Naive thymus-derived CD4-positive, alpha-beta T cell (primary cell): ENCODE results near the gene TMEM255A. TPM values are rescaled to one million over a fixed set of nuclear protein-coding genes. Genes with fewer than 3 reads are reported as not detected.
"Not testable (repeated sequence)": the region's sequence is repeated elsewhere in the genome, so short reads cannot be mapped to it uniquely, and the experiment has no call there.

ENCODE experiments used
- ATAC-seq: fragments of 150-1000 bp; cut with Tn5 transposase; 2 replicates; pipeline ENCODE4 v1.10.0; 2021; ENCODE audit warnings: mild to moderate bottlenecking, moderate library complexity
- CTCF ChIA-PET: fragments of 350-600 bp; sonication (Branson Sonifier 250); formaldehyde crosslinking; loops from one replicate; lab custom pipeline; 2021; ENCODE audit warnings: antibody characterized with exemption; lab: Charles Lee
- POLR2A ChIA-PET: fragments of 350-600 bp; sonication (Branson Sonifier 250); formaldehyde crosslinking; loops from one replicate; lab custom pipeline; 2021; ENCODE audit warnings: antibody characterized with exemption, inconsistent platforms; lab: Charles Lee
- DNase-seq, 9 donors: peaks; one replicate each; pipeline versions ENCODE4 v3.0.0 to v3.0.0-alpha.2; 2020 to 2022; ENCODE audit warnings: mixed read lengths in 1 of 9
- H3K27ac ChIP-seq: one replicate; pipeline ENCODE4 v1.7.0; 2013; ENCODE audit warnings: mild to moderate bottlenecking, low read depth, low read length, moderate library complexity
- H3K27me3 ChIP-seq, 2 donors: one replicate each; pipeline ENCODE4 v1.7.0; 2013; ENCODE audit warnings: low read length in 2 of 2, mild to moderate bottlenecking in 2 of 2, moderate library complexity in 2 of 2; ENCODE audit not compliant: control insufficient read depth in 2 of 2, insufficient read depth in 2 of 2
- H3K36me3 ChIP-seq, 3 experiments: 1 replicate in 2 of 3; 2 replicates in 1 of 3; pipeline ENCODE4 v1.7.0; 2013; ENCODE audit warnings: low read length in 3 of 3, mild to moderate bottlenecking in 3 of 3, moderate library complexity in 1 of 3; ENCODE audit not compliant: insufficient read depth in 3 of 3, control insufficient read depth in 2 of 3
- H3K4me1 ChIP-seq, 2 donors: one replicate each; pipeline ENCODE4 v1.7.0; 2013; ENCODE audit warnings: low read length in 2 of 2, mild to moderate bottlenecking in 2 of 2, moderate library complexity in 1 of 2; ENCODE audit not compliant: control insufficient read depth in 2 of 2, insufficient read depth in 2 of 2
- H3K4me3 ChIP-seq: 2 replicates; pipeline ENCODE4 v1.7.0; 2013; ENCODE audit warnings: mild to moderate bottlenecking, low read length
- H3K9me3 ChIP-seq, 3 experiments: 1 replicate in 2 of 3; 2 replicates in 1 of 3; pipeline ENCODE4 v1.7.0; 2013; ENCODE audit warnings: low read length in 3 of 3; ENCODE audit not compliant: control insufficient read depth in 2 of 3
- H3K27ac Mint-ChIP-seq, 9 donors: one replicate each; pipeline ENCODE4 v1.8.0; 2020 to 2022; ENCODE audit warnings: mixed read lengths in 9 of 9, mild to moderate bottlenecking in 8 of 9, moderate library complexity in 5 of 9, inconsistent platforms in 2 of 9
- H3K27me3 Mint-ChIP-seq, 5 donors: one replicate each; pipeline ENCODE4 v1.8.0; 2021 to 2022; ENCODE audit warnings: mixed read lengths in 5 of 5, mild to moderate bottlenecking in 1 of 5
- H3K36me3 Mint-ChIP-seq, 5 donors: one replicate each; pipeline ENCODE4 v1.8.0; 2020 to 2022; ENCODE audit warnings: mixed read lengths in 5 of 5, mild to moderate bottlenecking in 3 of 5, inconsistent platforms in 1 of 5
- H3K4me1 Mint-ChIP-seq, 7 donors: one replicate each; pipeline ENCODE4 v1.8.0; 2020 to 2022; ENCODE audit warnings: mixed read lengths in 7 of 7, mild to moderate bottlenecking in 3 of 7, inconsistent platforms in 1 of 7
- H3K4me3 Mint-ChIP-seq, 10 donors: one replicate each; pipeline ENCODE4 v1.8.0; 2020 to 2022; ENCODE audit warnings: mild to moderate bottlenecking in 10 of 10, mixed read lengths in 10 of 10, moderate library complexity in 6 of 10, inconsistent platforms in 2 of 10
- H3K9me3 Mint-ChIP-seq, 11 donors: one replicate each; pipeline ENCODE4 v1.8.0; 2020 to 2022; ENCODE audit warnings: mixed read lengths in 11 of 11, mild to moderate bottlenecking in 4 of 11, inconsistent platforms in 1 of 11, moderate library complexity in 1 of 11
- intact Hi-C, 2 donors: fragments of 100-400 bp; cut with micrococcal nuclease; formaldehyde crosslinking; loops; one replicate each; pipeline ENCODE4 v1.15.1; 2023
- polyA plus RNA-seq, 2 donors: library from polyadenylated mRNA; unstranded; fragments of 300-500 nt; fragmentation: Illumina TruSeq; gene quantifications; one replicate each; pipeline ENCODE4 v1.2.3, GENCODE V29; 2021
- total RNA-seq, 6 experiments: library from RNA in 5 of 6; stranded (reverse) in 5 of 6; gene quantifications; 1 replicate in 5 of 6; 2 replicates in 1 of 6; pipeline ENCODE4 v1.2.3 and lab custom pipeline; 2021 to 2026

The TMEM255A gene
- total and polyA plus RNA-seq, 7 experiments from 2014 or later = 0.06 to 1.2 (median 0.12) TPM; not detected in 4

- CTCF ChIA-PET = interaction anchor here (0.8 to 1.8 kb wide), 2 partner anchors 35 to 107 kb away, joined by 3 to 6 read pairs; no protein-coding TSS in a partner anchor
- peak overlapping the region in 2 of 9 donors; percentile 41 to 48 for H3K27ac Mint-ChIP-seq
- not testable (repeated sequence) for H3K9me3 ChIP-seq, H3K27me3 Mint-ChIP-seq, H3K4me1 ChIP-seq, H3K4me1 Mint-ChIP-seq, H3K36me3 ChIP-seq, H3K27me3 ChIP-seq, H3K27ac ChIP-seq, H3K36me3 Mint-ChIP-seq, H3K4me3 ChIP-seq
- H3K4me3 Mint-ChIP-seq = peak overlapping the region in 2 of 10 donors; percentile 18 to 62
- DNase-seq (peak in 4 of 9 donors; percentile 15 to 53 (median 26)), ATAC-seq (peak; percentile 63)
- intact Hi-C loops = loop anchor here in 1 of 2 donors (2.0 kb wide), 1 partner anchor 28 kb away; no protein-coding TSS in a partner anchor
- H3K9me3 Mint-ChIP-seq = peaks cover 0 to 19% (median 6%) of the 10 kb centered on the region in 11 donors
- POLR2A ChIA-PET = interaction anchor here (1.2 to 1.6 kb wide), 2 partner anchors 14 to 141 kb away, joined by 3 to 4 read pairs; no protein-coding TSS in a partner anchor
Observed at GRCh38 chrX:120344566-120344965, 33.3 kb upstream of the TMEM255A start.

- ATAC-seq (no peak), DNase-seq (no peak)
- no peaks in the 10 kb centered on the region for H3K9me3 ChIP-seq
- intact Hi-C loops = no loop called here
- no peak overlapping the region for H3K4me3 Mint-ChIP-seq
- ChIA-PET POLR2A (interaction anchor here (0.9 kb wide), 1 partner anchor 91 kb away, joined by 3 read pairs; no protein-coding TSS in a partner anchor), CTCF (interaction anchor here (0.9 to 1.7 kb wide), 3 partner anchors 44 to 121 kb away, joined by 3 to 4 read pairs (median 3); no protein-coding TSS in a partner anchor)
- peaks cover 0 to 1% (median 0%) of the 10 kb centered on the region in 7 donors for H3K4me1 Mint-ChIP-seq
- H3K36me3 ChIP-seq = no peaks in the 10 kb centered on the region
- H3K4me1 ChIP-seq = no peaks in the 10 kb centered on the region
- H3K27ac ChIP-seq = no peak overlapping the region
- peaks cover 0 to 60% (median 13%) of the 10 kb centered on the region in 11 donors for H3K9me3 Mint-ChIP-seq
- H3K27ac Mint-ChIP-seq = no peak overlapping the region
- H3K36me3 Mint-ChIP-seq = peaks cover 0 to 17% (median 0%) of the 10 kb centered on the region in 5 donors
- H3K27me3 Mint-ChIP-seq = peaks cover 0 to 7% (median 0%) of the 10 kb centered on the region in 5 donors
- no peak overlapping the region for H3K4me3 ChIP-seq
- H3K27me3 ChIP-seq = no peaks in the 10 kb centered on the region
Observed at GRCh38 chrX:120336899-120337298, 25.6 kb upstream of the TMEM255A start.

GRCh38 chrX:120335289-120335688 is 24.0 kb upstream of the TMEM255A start:
- CTCF ChIA-PET = no interaction called here
- no peak overlapping the region for H3K27ac ChIP-seq
- intact Hi-C loops = no loop called here

GRCh38 chrX:120334603-120335002 is 23.3 kb upstream of the TMEM255A start:
- DNase-seq (no peak), ATAC-seq (no peak)
- intact Hi-C loops = loop anchor here in 1 of 2 donors (1.0 to 5.0 kb wide), 4 partner anchors 116 to 438 kb away; no protein-coding TSS in a partner anchor
- Histone ChIP-seq H3K4me1 (no peaks in the 10 kb centered on the region), H3K27me3 (no peaks in the 10 kb centered on the region), H3K27ac (no peak overlapping the region), H3K4me3 (no peak overlapping the region), H3K9me3 (no peaks in the 10 kb centered on the region), H3K36me3 (no peaks in the 10 kb centered on the region)
- CTCF ChIA-PET = no interaction called here
- H3K36me3 Mint-ChIP-seq = peaks cover 0 to 17% (median 0%) of the 10 kb centered on the region in 5 donors
- H3K27ac Mint-ChIP-seq = no peak overlapping the region
- peaks cover 0 to 44% (median 13%) of the 10 kb centered on the region in 11 donors for H3K9me3 Mint-ChIP-seq
- peaks cover 0 to 7% (median 0%) of the 10 kb centered on the region in 5 donors for H3K27me3 Mint-ChIP-seq
- H3K4me1 Mint-ChIP-seq = peaks cover 0 to 1% (median 0%) of the 10 kb centered on the region in 7 donors
- POLR2A ChIA-PET = no interaction called here
- H3K4me3 Mint-ChIP-seq = no peak overlapping the region

More at GRCh38 chrX:120335289-120335688, 24.0 kb upstream of the TMEM255A start:
- peaks cover 0 to 48% (median 13%) of the 10 kb centered on the region in 11 donors for H3K9me3 Mint-ChIP-seq
- H3K36me3 Mint-ChIP-seq = peaks cover 0 to 17% (median 0%) of the 10 kb centered on the region in 5 donors
- Histone ChIP-seq H3K4me1 (no peaks in the 10 kb centered on the region), H3K4me3 (no peak overlapping the region), H3K27me3 (no peaks in the 10 kb centered on the region), H3K9me3 (no peaks in the 10 kb centered on the region), H3K36me3 (no peaks in the 10 kb centered on the region)
- no peak overlapping the region for H3K4me3 Mint-ChIP-seq
- H3K4me1 Mint-ChIP-seq = peaks cover 0 to 1% (median 0%) of the 10 kb centered on the region in 7 donors
- peaks cover 0 to 7% (median 0%) of the 10 kb centered on the region in 5 donors for H3K27me3 Mint-ChIP-seq
- H3K27ac Mint-ChIP-seq = no peak overlapping the region
- DNase-seq (no peak), ATAC-seq (no peak)
- POLR2A ChIA-PET = no interaction called here

GRCh38 chrX:120334151-120334550 is 22.9 kb upstream of the TMEM255A start:
- H3K4me1 Mint-ChIP-seq = peaks cover 0 to 1% (median 0%) of the 10 kb centered on the region in 7 donors
- H3K27ac ChIP-seq = no peak overlapping the region
- H3K36me3 ChIP-seq = no peaks in the 10 kb centered on the region
- peaks cover 0 to 16% (median 0%) of the 10 kb centered on the region in 5 donors for H3K36me3 Mint-ChIP-seq
- no peak overlapping the region for H3K27ac Mint-ChIP-seq
- no peaks in the 10 kb centered on the region for H3K9me3 ChIP-seq
- CTCF ChIA-PET = no interaction called here
- peaks cover 0 to 39% (median 11%) of the 10 kb centered on the region in 11 donors for H3K9me3 Mint-ChIP-seq
- DNase-seq (peak in 1 of 9 donors; percentile 5), ATAC-seq (no peak)
- H3K27me3 ChIP-seq = no peaks in the 10 kb centered on the region
- intact Hi-C loops = loop anchor here in 1 of 2 donors (1.0 to 5.0 kb wide), 4 partner anchors 116 to 438 kb away; no protein-coding TSS in a partner anchor
- no peaks in the 10 kb centered on the region for H3K4me1 ChIP-seq
- no peak overlapping the region for H3K4me3 ChIP-seq
- POLR2A ChIA-PET = no interaction called here
- H3K27me3 Mint-ChIP-seq = peaks cover 0 to 7% (median 0%) of the 10 kb centered on the region in 5 donors
- H3K4me3 Mint-ChIP-seq = no peak overlapping the region

- H3K36me3 ChIP-seq = no peaks in the 10 kb centered on the region
- intact Hi-C loops = loop anchor here in 1 of 2 donors (5.0 kb wide), 1 partner anchor 440 kb away; no protein-coding TSS in a partner anchor
- H3K4me1 ChIP-seq = no peaks in the 10 kb centered on the region
- H3K4me3 ChIP-seq = no peak overlapping the region
- H3K9me3 ChIP-seq = no peaks in the 10 kb centered on the region
- ChIA-PET POLR2A (no interaction called here), CTCF (interaction anchor here (0.8 kb wide), 1 partner anchor 62 kb away, joined by 3 read pairs; no protein-coding TSS in a partner anchor)
- no peak overlapping the region for H3K4me3 Mint-ChIP-seq
- DNase-seq = no peak
- H3K27ac ChIP-seq = no peak overlapping the region
- peaks cover 0 to 22% (median 6%) of the 10 kb centered on the region in 11 donors for H3K9me3 Mint-ChIP-seq
- no peak overlapping the region for H3K27ac Mint-ChIP-seq
- H3K36me3 Mint-ChIP-seq = peaks cover 0 to 8% (median 0%) of the 10 kb centered on the region in 5 donors
- ATAC-seq = no peak
- peaks cover 0 to 1% (median 0%) of the 10 kb centered on the region in 7 donors for H3K4me1 Mint-ChIP-seq
- no peaks in the 10 kb centered on the region for H3K27me3 ChIP-seq
- H3K27me3 Mint-ChIP-seq = peaks cover 0 to 8% (median 0%) of the 10 kb centered on the region in 5 donors
Observed at GRCh38 chrX:120332394-120332793, 21.1 kb upstream of the TMEM255A start.
